Testis (tissue), 2 donors: ENCODE measurements around the gene ATP10B.

Experiments
- POLR2A ChIP-seq: fragments of 450-650 bp; IDR thresholded peaks from one replicate; pipeline ENCODE4 v1.6.1; 2017; ENCODE audit warnings: antibody characterized with exemption, mild to moderate bottlenecking, moderate library complexity
- TF ChIP-seq, protein P1 (sequence below), 3 experiments: fragments of 450-650 bp in 2 of 3; fragments of 200-600 bp in 1 of 3; sonication (generic) in 1 of 3; IDR thresholded peaks; one replicate each; pipeline ENCODE4 v1.5.1; 2016 to 2019; ENCODE audit warnings: antibody characterized with exemption in 3 of 3, mild to moderate bottlenecking in 2 of 3, moderate library complexity in 1 of 3

GRCh38 chr5:160697281-160697680 is 154.7 kb downstream of the ATP10B start:
- TF ChIP-seq, protein P1, sequence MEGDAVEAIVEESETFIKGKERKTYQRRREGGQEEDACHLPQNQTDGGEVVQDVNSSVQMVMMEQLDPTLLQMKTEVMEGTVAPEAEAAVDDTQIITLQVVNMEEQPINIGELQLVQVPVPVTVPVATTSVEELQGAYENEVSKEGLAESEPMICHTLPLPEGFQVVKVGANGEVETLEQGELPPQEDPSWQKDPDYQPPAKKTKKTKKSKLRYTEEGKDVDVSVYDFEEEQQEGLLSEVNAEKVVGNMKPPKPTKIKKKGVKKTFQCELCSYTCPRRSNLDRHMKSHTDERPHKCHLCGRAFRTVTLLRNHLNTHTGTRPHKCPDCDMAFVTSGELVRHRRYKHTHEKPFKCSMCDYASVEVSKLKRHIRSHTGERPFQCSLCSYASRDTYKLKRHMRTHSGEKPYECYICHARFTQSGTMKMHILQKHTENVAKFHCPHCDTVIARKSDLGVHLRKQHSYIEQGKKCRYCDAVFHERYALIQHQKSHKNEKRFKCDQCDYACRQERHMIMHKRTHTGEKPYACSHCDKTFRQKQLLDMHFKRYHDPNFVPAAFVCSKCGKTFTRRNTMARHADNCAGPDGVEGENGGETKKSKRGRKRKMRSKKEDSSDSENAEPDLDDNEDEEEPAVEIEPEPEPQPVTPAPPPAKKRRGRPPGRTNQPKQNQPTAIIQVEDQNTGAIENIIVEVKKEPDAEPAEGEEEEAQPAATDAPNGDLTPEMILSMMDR (IDR thresholded peaks at IDR 0.05): no peak
- no peak for TF ChIP-seq POLR2A
